Bone marrow (tissue), 2 donors: ENCODE results near the gene RALY.
"Not testable (repeated sequence)": the region's sequence is repeated elsewhere in the genome, so short reads cannot be mapped to it uniquely, and the experiment has no call there.

ENCODE experiments used
- DNase-seq, 2 donors: peaks; one replicate each; lab custom pipeline; 2025; lab: John Stamatoyannopoulos, UW

RALY gene

DNA sequence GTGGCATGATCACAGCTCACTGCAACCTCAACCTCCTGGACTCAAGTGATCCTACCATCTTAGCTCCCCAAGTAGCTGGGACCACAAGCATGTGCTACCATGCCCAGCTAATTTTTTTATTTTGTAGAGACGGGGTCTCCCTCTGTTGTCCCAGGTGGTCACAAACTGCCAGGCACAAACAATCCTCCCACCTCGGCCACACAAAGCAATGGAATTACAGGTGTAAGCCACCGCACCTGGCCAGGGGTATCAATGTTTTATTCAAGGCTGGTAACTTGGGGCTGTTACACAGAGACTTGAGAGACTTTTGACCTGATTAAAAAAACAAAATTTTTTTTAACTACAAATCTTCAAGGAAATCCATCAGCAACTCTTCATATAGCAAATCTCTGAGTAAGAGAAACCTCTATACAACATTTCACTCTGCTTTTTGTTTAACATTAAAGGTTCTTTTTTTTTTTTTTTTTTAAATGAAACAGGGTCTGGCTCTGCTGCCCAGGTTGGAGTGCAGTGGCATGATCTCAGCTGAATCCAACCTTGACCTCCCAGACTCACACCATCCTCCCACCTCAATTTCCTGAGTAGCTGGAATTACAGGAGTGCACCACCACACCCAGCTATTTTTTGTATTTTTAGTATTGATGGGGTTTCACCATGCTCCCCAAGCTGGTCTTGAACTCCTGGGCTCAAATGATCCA is 112.4 kb downstream of the RALY start:
- no peak for DNase-seq

DNA sequence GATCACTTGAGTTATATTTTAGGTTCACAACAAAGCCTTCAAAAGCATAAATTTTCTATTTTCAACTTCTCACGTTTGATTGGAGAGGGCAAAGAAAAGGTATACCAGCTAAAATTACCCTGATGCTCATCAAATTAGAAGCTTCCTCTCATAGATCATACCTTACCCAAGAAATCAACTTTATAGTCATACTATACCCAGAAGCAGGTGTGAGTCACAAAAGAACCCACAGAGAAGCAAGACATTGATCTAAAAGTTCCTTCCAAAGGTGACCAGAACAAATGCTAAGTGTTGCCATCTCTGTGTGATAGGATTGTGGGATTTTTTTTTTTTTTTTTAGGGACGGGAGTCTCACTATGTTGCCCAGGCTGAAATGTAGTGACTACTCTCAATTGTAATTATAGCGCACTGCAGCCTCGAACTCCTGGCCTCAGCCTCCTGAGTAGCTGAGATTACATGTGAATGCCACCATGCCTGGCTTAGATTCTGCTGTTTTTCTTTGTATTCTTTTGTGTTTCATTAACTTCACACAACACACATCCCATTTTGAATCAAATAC is 115.0 kb downstream of the RALY start:
- DNase-seq = no peak

GRCh38 chr20:34109442-34109841 is 115.7 kb downstream of the RALY start:
- DNase-seq = no peak

GRCh38 chr20:34110025-34110744 is 116.5 kb downstream of the RALY start:
- no peak for DNase-seq

DNA sequence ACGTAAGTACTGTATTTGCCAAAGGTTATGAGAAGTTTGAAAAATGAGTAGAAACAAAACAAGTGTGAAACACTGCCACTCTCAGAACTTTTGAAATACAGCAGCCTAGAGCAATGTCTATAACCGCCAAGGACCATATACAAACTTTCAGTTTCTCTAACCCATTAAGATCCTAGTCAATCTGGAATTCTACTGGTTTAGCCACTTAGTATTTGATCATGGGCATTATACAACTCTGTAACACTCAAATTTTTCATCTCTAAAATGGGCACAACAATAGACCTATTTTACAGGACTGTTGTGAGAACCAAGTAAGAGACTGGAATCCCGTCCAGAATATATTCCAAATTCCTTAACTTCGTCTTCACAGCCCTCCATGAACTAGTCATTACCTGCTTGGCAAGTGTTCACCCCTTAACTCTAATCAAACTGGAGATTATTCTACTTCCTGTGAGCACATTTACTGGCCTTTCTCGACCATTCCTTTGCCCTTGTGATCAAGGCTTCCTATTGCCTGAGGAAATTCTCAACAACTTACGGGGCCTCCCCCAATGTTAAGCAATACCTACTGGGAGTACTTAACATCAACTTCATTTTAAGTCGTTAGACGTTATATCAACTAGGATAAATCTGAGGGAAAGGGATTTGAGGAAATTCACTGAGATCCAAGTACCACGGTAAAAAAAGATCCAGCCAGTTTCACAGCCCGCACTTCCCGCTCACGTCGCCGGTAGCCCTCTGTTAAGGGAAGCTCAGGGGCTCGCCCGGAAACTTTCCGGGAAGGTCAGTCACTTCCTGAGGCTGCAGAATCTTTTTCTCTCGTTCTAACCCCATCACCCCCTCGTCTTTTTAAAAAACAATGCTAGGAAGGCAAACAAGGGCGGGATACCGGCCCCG is 117.3 kb downstream of the RALY start:
- DNase-seq = peak in 1 of 2 donors; percentile 19

GRCh38 chr20:34111702-34112599 is 118.2 kb downstream of the RALY start, which contains the start of gene EIF2S2:
Gene EIF2S2 (minus strand): TSS chr20:34112243. CDS start chr20:34112110, 133 bp downstream.
- DNase-seq = peak; percentile 75 to 97

DNA sequence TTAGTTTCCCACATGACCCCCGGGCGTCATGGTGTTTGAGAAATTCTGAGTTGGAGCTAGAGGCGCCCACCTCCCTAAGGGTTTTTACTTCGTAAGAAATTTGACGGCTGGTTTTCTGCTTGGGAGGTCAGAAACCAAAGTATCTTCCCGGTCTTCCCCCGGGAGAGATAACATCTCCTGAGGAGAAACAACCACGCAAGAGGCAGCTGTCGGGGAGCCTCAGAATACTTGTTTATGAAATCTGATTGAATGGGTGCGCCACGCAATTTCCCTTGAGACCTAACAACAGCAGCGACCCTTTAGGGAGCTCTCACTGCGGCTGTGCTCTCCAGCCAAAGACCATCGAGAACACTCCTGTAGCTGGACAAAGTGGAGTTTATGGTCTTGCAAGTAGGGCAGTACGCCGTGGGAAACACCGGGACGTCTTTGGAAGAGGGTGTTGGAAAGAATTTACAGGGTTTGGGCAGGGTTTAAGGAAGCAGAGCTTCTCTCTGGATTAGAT is 118.9 kb downstream of the RALY start:
- DNase-seq = peak in 1 of 2 donors; percentile 65

DNA sequence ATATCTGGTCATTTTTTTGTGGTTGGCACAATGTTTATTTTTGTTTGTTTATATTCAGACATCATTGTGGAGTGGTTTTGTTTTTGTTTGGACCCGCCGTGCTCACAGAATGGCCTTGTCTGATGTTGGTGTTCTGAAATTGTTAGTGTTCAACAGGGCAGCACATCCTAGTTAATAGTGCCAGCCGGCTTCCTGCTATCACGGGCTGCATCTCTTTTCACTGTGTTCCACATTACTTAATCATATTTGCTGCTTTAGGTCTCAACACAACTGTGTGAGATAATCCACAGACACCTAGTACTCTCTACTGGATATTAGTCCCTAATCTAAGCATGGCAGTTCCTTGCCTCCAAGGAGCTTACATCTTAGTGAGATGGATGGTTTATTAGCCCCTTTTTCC is 121.1 kb downstream of the RALY start:
- DNase-seq = no peak

GRCh38 chr20:34115232-34115631 is 121.5 kb downstream of the RALY start:
- no peak for DNase-seq

GRCh38 chr20:34120213-34120612 is 126.5 kb downstream of the RALY start:
- no peak for DNase-seq

GRCh38 chr20:34122274-34122980 is 128.7 kb downstream of the RALY start:
- DNase-seq = no peak

DNA sequence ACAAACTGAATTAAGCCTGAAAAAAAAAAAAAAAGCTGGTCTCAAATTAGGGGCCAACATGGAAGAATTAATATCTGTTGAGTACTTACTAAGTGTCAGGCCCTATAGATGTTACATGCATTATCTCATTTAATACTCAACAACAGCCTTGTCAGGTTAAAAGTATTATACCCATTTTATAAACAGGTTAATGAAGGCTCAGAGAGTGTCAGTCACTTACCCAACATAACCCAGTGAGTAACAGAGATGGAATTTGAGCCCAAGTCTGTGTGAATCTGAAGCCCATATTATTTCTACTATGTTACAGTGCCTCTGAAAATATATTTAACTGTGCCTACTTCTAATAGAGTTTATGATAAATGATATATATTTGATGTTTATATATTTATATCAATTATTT is 129.6 kb downstream of the RALY start:
- DNase-seq = no peak

- no peak for DNase-seq
Observed at GRCh38 chr20:34124469-34125249, 130.9 kb downstream of the RALY start.

DNA sequence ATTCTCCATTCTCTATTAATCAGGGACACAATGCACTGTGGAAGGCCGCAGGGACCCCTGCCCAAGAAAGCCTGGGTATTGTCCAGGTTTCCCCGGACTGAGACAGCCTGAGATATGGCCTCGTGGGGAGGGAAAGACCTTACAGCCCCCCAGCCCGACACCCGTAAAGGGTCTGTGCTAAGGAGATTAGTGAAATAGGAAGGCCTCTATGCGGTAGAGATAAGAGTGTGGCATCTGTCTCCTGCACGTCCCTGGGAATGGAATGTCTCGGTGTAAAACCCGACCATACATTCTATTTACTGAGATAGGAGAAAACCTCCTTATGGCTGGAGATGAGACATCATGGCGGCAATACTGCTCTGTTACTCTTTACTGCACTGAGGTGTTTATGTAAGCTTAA is 134.1 kb downstream of the RALY start:
- no peak for DNase-seq

- DNase-seq = peak; percentile 14 to 18
Observed at GRCh38 chr20:34129518-34130162, 135.9 kb downstream of the RALY start.

DNA sequence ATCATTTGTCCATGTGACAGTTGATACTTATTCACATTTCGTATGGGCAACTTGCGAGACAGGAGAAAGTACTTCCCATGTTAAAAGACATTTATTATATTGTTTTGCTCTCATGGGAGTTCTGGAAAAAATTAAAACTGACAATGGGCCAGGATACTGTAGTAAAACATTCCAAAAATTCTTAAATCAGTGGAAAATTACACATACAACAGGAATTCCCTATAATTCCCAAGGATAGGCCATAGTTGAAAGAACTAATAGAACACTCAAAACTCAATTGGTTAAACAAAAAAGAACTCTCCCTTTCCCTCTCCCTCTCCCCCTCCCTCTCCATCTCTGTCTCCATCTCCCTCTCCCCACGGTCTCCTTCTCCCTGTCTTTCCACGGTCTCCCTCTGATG is 137.8 kb downstream of the RALY start:
- DNase-seq = no peak

GRCh38 chr20:34132491-34132890 is 138.8 kb downstream of the RALY start:
- not testable (repeated sequence) for DNase-seq

GRCh38 chr20:34132943-34133342 is 139.2 kb downstream of the RALY start:
- not testable (repeated sequence) for DNase-seq

DNA sequence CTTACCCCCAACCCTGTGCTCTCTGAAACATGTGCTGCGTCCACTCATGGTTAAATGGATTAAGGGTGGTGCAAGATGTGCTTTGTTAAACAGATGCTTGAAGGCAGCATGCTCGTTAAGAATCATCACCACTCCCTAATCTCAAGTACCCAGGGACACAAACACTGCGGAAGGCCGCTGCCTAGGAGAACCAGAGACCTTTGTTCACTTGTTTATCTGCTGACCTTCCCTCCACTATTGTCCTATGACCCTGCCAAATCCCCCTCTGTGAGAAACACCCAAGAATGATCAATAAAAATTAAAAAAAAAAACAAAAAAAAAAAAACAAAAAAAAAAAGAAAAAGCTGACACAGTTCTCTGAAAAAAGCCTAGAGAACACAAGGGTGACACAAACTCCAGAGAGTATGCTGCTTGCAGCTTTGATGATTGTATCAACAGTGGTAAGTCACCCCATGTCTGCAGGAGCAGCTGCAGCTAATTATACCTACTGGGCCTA is 139.7 kb downstream of the RALY start:
- not testable (repeated sequence) for DNase-seq
